Stimulated activated CD4-positive, alpha-beta T cell treated with anti-CD3 and anti-CD28 coated beads, Interleukin-2, amount 100 ng/mL, for 4 hours (primary cell): ENCODE results near the gene PLIN4.

Source experiments
- DNase-seq: peaks from one replicate; pipeline ENCODE4 v3.0.0-alpha.2; 2020; ENCODE audit warnings: low read depth

The PLIN4 gene

DNA sequence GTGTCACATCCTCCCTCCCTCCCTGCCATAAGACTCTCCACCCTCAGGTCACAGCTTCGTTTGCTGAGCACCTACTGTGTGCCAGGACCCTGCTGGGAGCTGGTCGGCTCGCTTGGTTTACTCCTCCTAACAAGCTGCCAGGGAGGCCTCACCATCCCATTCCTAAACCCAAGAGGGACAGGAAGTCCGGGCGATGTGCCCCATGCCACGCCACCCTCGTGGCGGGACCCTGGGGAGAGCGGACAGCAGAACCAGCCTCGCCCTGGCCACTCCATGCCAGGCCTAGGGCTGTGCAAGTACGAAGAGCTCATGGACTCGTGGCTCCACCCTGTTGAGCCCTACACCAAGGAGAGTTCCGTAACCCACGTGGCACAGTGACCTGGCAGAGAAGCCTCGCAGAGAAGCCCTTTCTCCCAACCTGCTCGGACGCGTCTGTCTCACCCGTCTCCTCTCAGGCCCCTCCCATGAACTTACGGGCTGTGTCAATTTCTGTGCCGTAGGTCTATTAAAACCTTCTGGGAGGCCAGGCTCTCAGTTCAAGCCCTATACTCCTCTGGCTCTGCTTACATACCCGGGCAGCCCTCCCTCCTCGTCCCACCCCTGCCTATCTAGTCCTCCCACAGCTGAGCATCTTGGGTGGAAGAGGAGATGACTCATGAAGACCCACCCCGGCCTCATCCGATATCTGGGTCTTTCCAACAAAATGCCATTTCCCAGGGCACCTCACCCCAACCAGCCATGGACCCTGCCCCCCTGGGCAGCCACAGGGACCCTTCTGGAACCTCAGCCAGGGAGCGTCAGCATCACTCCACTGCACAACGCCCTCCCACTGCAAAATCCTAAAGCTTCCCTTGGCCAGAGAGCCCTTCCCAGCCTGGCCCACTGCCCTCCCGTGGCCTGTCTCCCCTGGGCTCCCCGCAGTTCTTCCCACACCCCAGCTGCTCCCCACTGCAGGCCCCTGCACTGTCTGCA is 63.3 kb downstream of the PLIN4 start:
- no peak for DNase-seq

DNA sequence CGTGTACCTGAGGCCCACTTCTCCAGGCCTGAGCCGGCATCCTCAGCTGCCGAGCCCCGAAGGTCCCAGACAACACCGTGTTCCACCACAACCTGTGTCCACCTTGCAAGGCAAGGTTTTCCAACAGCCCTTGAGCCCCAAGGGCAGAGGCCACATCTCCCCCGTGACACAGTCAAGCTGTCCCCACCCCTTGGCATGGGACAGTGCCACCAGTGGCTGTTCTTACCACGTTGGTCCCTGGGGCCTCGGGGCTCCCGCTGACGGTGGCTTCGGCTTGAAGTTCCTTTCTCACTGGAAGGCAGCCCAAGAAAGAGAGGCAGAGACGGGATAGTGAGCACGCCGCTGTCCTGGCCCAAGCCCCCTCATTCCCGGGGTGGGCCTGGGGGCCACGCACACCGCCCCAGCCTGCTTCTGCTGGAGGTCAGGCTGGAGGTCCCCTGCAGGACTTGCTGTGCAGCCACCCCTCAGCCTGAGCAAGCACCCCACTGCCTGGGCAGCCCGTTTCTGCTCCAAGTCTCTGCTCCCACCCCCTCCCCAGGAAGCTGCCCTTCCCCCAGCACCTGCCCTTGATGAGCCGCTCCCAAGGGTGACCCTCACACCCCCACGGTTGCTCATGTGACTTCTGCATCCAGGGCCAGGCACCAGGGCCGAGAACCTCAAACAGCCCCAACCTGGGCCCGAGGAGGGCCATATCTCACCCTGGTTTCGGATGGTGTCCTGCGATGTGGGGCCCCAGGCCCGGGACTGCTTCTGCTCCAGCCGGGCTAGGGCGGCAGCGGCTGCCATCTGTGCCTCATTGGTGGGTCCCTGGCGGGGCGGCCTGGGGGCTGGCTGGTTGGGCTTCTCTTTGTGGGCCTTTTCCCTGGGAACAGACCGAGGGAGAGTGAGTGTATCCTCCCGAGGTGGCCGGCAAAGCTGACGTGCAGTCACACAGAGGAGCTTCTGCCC is 64.8 kb downstream of the PLIN4 start:
- no peak for DNase-seq

DNA sequence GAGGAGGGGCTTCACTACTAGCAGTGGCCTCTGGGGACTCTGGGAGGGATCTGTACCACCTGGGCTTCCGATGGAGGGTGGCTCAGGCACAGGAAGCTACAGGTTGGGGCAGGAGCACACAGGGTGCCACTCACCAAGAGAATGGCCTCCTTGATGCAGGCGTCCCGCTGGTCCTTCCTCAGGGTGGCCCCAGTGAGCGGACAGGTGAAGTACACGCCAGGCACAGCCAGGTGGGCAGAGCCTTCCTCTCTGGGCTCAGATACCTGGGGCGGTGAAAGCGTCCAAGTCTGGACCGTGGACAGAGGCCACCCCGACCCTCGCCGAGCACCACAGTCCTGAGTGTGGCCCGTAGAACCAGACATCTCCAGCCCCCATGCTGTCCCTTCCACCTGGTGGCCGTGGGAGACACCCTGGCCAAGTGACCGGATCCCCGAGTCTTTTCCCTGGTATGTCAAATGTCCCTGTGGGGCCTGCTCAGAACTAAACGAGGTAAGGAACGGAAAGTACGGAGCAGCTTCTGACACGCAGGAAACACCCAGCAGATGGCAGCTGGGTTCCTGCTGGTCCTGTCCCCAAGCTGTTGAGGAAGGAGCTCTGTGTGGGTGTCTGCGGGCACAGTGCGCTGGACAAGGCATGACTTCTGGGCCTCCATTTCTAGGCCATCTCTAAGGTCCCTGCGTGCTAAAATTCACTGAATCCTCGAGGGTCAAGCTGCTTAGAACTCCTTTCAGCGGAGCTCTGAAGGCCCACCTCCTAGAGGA is 65.9 kb downstream of the PLIN4 start:
- DNase-seq = no peak
